Mesendoderm (in vitro differentiated cells): ENCODE measurements around the gene YIPF2.

Experiments used
- DNase-seq: peaks from one replicate; pipeline ENCODE4 v3.0.0; 2013
- H2AK5ac ChIP-seq: 2 replicates; pipeline ENCODE4 v1.6.1; 2013; ENCODE audit warnings: low read length, inconsistent platforms
- H2BK120ac ChIP-seq: 2 replicates; pipeline ENCODE4 v1.6.1; 2013; ENCODE audit warnings: low read depth, mild to moderate bottlenecking, low read length, moderate library complexity, mixed read lengths
- H2BK15ac ChIP-seq: replicated peaks from 2 replicates; pipeline ENCODE4 v1.6.1; 2013; ENCODE audit warnings: low read depth, mild to moderate bottlenecking, moderate library complexity
- H2BK5ac ChIP-seq: 2 replicates; pipeline ENCODE4 v1.6.1; 2013; ENCODE audit warnings: low read length, inconsistent platforms
- H3K18ac ChIP-seq: 2 replicates; pipeline ENCODE4 v1.6.1; 2013; ENCODE audit warnings: mild to moderate bottlenecking, low read length, mixed read lengths
- H3K23ac ChIP-seq: one replicate; pipeline ENCODE4 v1.6.1; 2013; ENCODE audit warnings: low read length
- H3K27ac ChIP-seq: 2 replicates; pipeline ENCODE4 v1.5.1; 2013; ENCODE audit warnings: low read depth, mild to moderate bottlenecking, inconsistent platforms, low read length, moderate library complexity
- H3K27me3 ChIP-seq: 2 replicates; pipeline ENCODE4 v1.6.1; 2013; ENCODE audit warnings: low read length, control low read depth, mild to moderate bottlenecking, inconsistent platforms; ENCODE audit not compliant: insufficient read depth, poor library complexity
- H3K36me3 ChIP-seq: 2 replicates; pipeline ENCODE4 v1.6.1; 2013; ENCODE audit warnings: low read length, inconsistent platforms; ENCODE audit not compliant: control insufficient read depth, insufficient read depth
- H3K4ac ChIP-seq: one replicate; pipeline ENCODE4 v1.6.1; 2013; ENCODE audit warnings: low read depth, mild to moderate bottlenecking, low read length, moderate library complexity
- H3K4me1 ChIP-seq: 2 replicates; pipeline ENCODE4 v1.6.1; 2013; ENCODE audit warnings: low read depth, low read length, inconsistent platforms; ENCODE audit not compliant: control insufficient read depth
- H3K4me2 ChIP-seq: 2 replicates; pipeline ENCODE4 v1.6.1; 2013; ENCODE audit warnings: low read length
- H3K4me3 ChIP-seq: 2 replicates; pipeline ENCODE4 v1.5.1; 2013; ENCODE audit warnings: mild to moderate bottlenecking, low read length
- H3K56ac ChIP-seq: one replicate; pipeline ENCODE4 v1.6.1; 2013; ENCODE audit warnings: low read length
- H3K79me1 ChIP-seq: 2 replicates; pipeline ENCODE4 v1.6.1; 2013; ENCODE audit warnings: low read length, inconsistent platforms
- H3K79me2 ChIP-seq: 2 replicates; pipeline ENCODE4 v1.6.1; 2013; ENCODE audit warnings: mild to moderate bottlenecking, low read length; ENCODE audit not compliant: control insufficient read depth, insufficient read depth
- H3K9ac ChIP-seq: 2 replicates; pipeline ENCODE4 v1.6.1; 2013; ENCODE audit warnings: low read length, inconsistent platforms
- H4K5ac ChIP-seq: one replicate; pipeline ENCODE4 v1.6.1; 2013; ENCODE audit warnings: low read length
- H4K8ac ChIP-seq: one replicate; pipeline ENCODE4 v1.6.1; 2013; ENCODE audit warnings: low read depth, mild to moderate bottlenecking, control low read depth, low read length, moderate library complexity
- WGBS: extraction: QIAGEN DNeasy Blood & Tissue Kit; methylation state at CpG from one replicate; pipeline ENCODE4 v1.1.7; 2013; ENCODE audit warnings: low lambda C conversion rate, missing lambda C conversion rate; ENCODE audit not compliant: insufficient coverage; ENCODE audit errors: extremely low coverage; 5-methylcytosine and 5-hydroxymethylcytosine counted together

YIPF2 gene

DNA sequence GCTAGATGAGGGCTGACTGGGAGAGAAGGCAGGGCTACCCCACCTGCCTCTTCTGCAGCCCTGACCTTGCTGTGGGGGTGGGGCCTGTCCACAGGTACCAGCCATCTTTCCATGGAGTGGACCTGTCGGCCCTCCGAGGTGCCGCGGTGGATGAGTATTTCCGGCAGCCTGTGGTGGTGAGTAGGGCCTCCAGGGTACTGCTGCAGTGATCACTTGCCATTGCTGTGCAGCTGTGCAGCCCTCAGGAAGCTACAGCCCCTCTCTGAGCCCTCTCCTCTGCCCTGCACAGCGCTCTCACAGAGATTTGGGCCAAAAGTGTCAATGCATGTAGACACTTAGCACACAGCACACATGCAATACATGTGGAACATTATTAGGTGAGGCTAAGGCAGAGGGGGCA is 11.8 kb downstream of the YIPF2 start:
- Histone ChIP-seq H3K18ac (no peak overlapping the region), H3K27me3 (no peaks in the 10 kb centered on the region), H2AK5ac (no peak overlapping the region), H3K27ac (no peak overlapping the region), H2BK120ac (no peak overlapping the region), H3K4ac (no peak overlapping the region), H3K4me2 (no peak overlapping the region), H3K9ac (no peak overlapping the region), H2BK5ac (no peak overlapping the region), H3K4me3 (no peak overlapping the region), H4K5ac (no peak overlapping the region), H3K56ac (no peak overlapping the region), H3K79me2 (no peaks in the 10 kb centered on the region), H3K79me1 (no peaks in the 10 kb centered on the region), H3K36me3 (peaks cover 5% of the 10 kb centered on the region), H3K23ac (no peak overlapping the region), H2BK15ac (no peak overlapping the region), H3K4me1 (no peaks in the 10 kb centered on the region), H4K8ac (no peak overlapping the region)
- no CpG with 5 or more reads among the region's 6 CpGs for WGBS
- DNase-seq, result no peak

DNA sequence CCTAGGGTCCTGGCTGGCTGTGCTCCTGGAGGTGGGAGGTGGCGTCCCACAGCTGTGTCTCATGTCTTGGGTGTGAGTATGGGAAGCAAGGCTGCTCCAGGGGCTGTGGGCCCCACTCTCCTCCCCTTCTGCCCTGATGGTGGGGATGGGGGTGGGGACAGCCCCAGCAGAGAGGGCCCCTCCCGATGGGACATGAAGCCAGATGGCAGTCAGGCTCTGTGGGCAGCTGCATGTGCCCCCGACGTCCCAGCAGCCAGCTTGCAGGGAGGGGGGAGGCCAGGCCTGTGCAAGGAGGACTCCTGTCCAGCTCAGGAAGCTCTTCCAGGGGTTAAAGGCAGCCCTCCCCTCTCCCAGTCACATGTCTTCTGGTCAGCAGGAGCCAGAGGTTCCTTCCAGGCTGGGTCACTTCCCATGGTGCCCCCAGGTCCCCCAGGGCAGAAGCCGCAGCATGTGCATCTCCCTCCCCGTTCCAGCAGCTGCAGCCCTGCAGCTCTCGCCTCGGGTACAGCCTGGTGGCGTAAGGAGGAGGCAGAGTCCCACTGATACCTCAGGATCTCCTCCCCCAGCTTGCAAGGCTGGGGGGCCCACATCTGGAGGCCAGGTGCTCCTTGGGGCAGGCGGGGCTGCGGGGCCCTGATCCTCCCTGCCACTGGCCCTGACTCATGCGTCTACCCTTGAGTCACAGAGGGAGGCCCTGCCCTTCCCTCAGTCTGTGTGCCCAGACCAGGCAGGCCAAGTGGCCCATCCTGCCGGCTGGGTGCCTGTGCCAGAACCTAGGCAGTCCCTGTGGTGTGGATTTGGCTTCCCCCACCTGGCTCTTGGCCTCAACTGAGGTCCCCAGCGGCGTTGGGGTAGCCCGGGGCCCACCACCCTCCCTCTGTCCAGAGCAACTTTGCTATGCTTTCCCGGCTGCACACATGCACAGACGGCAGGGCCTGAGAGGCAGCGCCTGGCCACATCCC is 13.0 kb downstream of the YIPF2 start:
- Histone ChIP-seq H3K56ac (no peak overlapping the region), H3K4me2 (no peak overlapping the region), H2AK5ac (no peak overlapping the region), H3K27me3 (no peaks in the 10 kb centered on the region), H4K8ac (no peak overlapping the region), H3K4me1 (no peaks in the 10 kb centered on the region), H4K5ac (no peak overlapping the region), H3K9ac (no peak overlapping the region), H3K4ac (no peak overlapping the region), H3K23ac (no peak overlapping the region), H3K79me2 (no peaks in the 10 kb centered on the region), H3K36me3 (peaks cover 9% of the 10 kb centered on the region), H3K79me1 (no peaks in the 10 kb centered on the region), H3K4me3 (no peak overlapping the region), H3K18ac (no peak overlapping the region), H2BK120ac (no peak overlapping the region), H2BK15ac (no peak overlapping the region), H3K27ac (no peak overlapping the region), H2BK5ac (no peak overlapping the region)
- no peak for DNase-seq
- no CpG with 5 or more reads among the region's 19 CpGs for WGBS

- no peak overlapping the region for H2BK120ac ChIP-seq
- no peak overlapping the region for H2BK15ac ChIP-seq
- H3K4me2 ChIP-seq, result no peak overlapping the region
- H3K23ac ChIP-seq, result no peak overlapping the region
- no CpG with 5 or more reads among the region's 24 CpGs for WGBS
- H3K4ac ChIP-seq, result no peak overlapping the region
- H3K79me2 ChIP-seq, result no peaks in the 10 kb centered on the region
- no peaks in the 10 kb centered on the region for H3K27me3 ChIP-seq
- peaks cover 6% of the 10 kb centered on the region for H3K36me3 ChIP-seq
- no peak overlapping the region for H3K4me3 ChIP-seq
- H3K79me1 ChIP-seq, result no peaks in the 10 kb centered on the region
- no peak overlapping the region for H3K9ac ChIP-seq
- no peak overlapping the region for H2BK5ac ChIP-seq
- H3K4me1 ChIP-seq, result no peaks in the 10 kb centered on the region
- H3K18ac ChIP-seq, result no peak overlapping the region
- H3K27ac ChIP-seq, result no peak overlapping the region
- no peak for DNase-seq
- no peak overlapping the region for H4K5ac ChIP-seq
- H4K8ac ChIP-seq, result no peak overlapping the region
- no peak overlapping the region for H3K56ac ChIP-seq
- no peak overlapping the region for H2AK5ac ChIP-seq
Observed at GRCh38 chr19:10913716-10914340, 14.6 kb downstream of the YIPF2 start.

DNA sequence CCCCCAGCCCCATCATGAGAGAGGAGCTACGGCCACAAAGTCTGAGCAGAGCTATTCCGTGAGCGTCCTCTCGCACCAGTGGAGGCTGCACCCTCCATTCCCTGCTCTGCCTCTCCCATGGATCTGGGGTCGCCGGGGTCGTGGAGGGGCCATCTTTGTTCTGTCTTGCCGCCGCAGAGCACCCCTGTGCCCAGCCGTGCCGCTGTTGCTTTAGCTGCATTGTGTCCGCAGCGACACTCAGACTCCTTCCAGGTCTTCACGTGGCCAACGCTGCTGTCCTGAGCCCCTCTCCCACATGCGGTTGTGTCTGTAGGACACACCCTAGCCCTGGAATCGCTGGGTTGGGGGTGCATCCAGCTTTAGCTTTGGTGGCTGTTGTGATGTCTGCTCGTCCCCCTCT is 15.8 kb downstream of the YIPF2 start:
- Histone ChIP-seq H2BK5ac (no peak overlapping the region), H3K79me1 (no peaks in the 10 kb centered on the region), H3K4me1 (no peaks in the 10 kb centered on the region), H3K79me2 (no peaks in the 10 kb centered on the region), H2BK120ac (no peak overlapping the region), H3K36me3 (peaks cover 7% of the 10 kb centered on the region), H3K4me2 (no peak overlapping the region), H3K4ac (no peak overlapping the region), H3K9ac (no peak overlapping the region), H3K4me3 (no peak overlapping the region), H3K27me3 (no peaks in the 10 kb centered on the region), H4K5ac (no peak overlapping the region), H3K27ac (no peak overlapping the region), H2AK5ac (no peak overlapping the region), H2BK15ac (no peak overlapping the region), H4K8ac (no peak overlapping the region), H3K56ac (no peak overlapping the region), H3K23ac (no peak overlapping the region), H3K18ac (no peak overlapping the region)
- no CpG with 5 or more reads among the region's 18 CpGs for WGBS
- no peak for DNase-seq

DNA sequence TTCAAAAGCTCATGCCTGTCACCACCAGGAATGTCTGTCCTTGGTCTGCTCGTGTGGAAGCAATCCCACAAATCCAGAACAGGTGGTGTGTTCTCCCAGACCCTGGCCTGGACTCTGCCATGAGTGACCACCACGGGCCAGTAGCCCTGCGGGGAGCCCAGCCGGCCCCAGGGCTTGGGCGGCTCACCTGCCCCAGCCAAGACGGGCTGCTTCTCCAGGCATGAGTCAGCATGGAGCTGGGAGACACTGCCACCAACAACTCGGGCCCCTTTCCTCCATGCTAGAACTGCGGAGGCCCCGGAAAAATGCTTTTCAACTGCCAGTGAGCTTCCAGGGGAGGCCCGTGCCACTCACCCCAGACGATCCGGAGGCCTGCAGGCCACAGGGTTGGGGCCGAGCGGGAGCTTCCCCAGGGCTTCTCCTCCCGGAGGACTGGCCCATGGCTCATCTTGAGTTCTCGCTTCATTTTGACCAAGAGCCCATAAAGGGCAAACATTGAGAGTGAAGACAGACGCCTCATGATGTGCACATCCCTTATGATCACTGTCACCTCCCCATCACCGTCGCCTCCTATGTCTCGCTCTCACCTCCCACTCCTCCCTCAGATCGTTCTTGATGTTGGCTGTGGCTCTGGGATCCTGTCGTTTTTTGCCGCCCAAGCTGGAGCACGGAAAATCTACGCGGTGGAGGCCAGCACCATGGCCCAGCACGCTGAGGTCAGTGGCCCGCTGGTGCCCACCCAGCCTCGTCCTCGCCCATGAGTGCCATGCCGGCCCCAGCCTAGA is 16.7 kb downstream of the YIPF2 start:
- Histone ChIP-seq H2AK5ac (no peak overlapping the region), H3K27ac (no peak overlapping the region), H3K36me3 (peaks cover 7% of the 10 kb centered on the region), H2BK120ac (no peak overlapping the region), H3K4me2 (no peak overlapping the region), H3K18ac (no peak overlapping the region), H3K79me2 (no peaks in the 10 kb centered on the region), H3K27me3 (no peaks in the 10 kb centered on the region), H3K4me3 (no peak overlapping the region), H2BK5ac (no peak overlapping the region), H4K8ac (no peak overlapping the region), H3K4me1 (no peaks in the 10 kb centered on the region), H4K5ac (no peak overlapping the region), H3K23ac (no peak overlapping the region), H3K9ac (no peak overlapping the region), H2BK15ac (no peak overlapping the region), H3K56ac (no peak overlapping the region), H3K79me1 (no peaks in the 10 kb centered on the region), H3K4ac (no peak overlapping the region)
- no peak for DNase-seq
- no CpG with 5 or more reads among the region's 31 CpGs for WGBS
